B cell (primary cell): ENCODE measurements around the gene MORN1. TPM values are rescaled to one million over a fixed set of nuclear protein-coding genes. Genes with fewer than 3 reads are reported as not detected.
A peak's percentile ranks its signal among the peaks of the same experiment; 100 is the strongest.

Source experiments
- ATAC-seq: fragments of 200-7000 bp; cut with Tn5 transposase; one replicate; pipeline ENCODE4 v1.10.0; 2021; ENCODE audit warnings: low read depth, mild to moderate bottlenecking, moderate number of reproducible peaks, moderate library complexity
- CTCF ChIA-PET: fragments of 350-600 bp; sonication (Branson Sonifier 250); formaldehyde crosslinking; loops from one replicate; lab custom pipeline; 2021; ENCODE audit warnings: antibody characterized with exemption, inconsistent platforms; lab: Charles Lee
- POLR2A ChIA-PET: fragments of 350-600 bp; sonication (Branson Sonifier 250); formaldehyde crosslinking; loops from one replicate; lab custom pipeline; 2021; ENCODE audit warnings: antibody characterized with exemption; lab: Charles Lee
- DNase-seq: peaks from one replicate; pipeline ENCODE4 v3.0.0; 2013
- H2AFZ ChIP-seq: 2 replicates; pipeline ENCODE4 v1.6.1; 2012; ENCODE audit warnings: mild to moderate bottlenecking, low read depth, low read length; ENCODE audit not compliant: insufficient read depth, poor library complexity, severe bottlenecking
- H3K27ac ChIP-seq, 2 donors: 1 replicate in 1 of 2; 2 replicates in 1 of 2; pipeline ENCODE4 v1.5.1; 2012 to 2013; ENCODE audit warnings: low read length in 2 of 2, mild to moderate bottlenecking in 2 of 2, moderate library complexity in 1 of 2
- H3K27me3 ChIP-seq, 4 experiments: fragments of 200-600 bp in 1 of 4; sonication (generic) in 1 of 4; replicated peaks in 1 of 4; 1 replicate in 2 of 4; 2 replicates in 2 of 4; pipeline versions ENCODE4 v1.6.1 to v1.7.0; 2013 to 2016; ENCODE audit warnings: low read length in 3 of 4, mild to moderate bottlenecking in 2 of 4, mixed read lengths in 1 of 4, moderate library complexity in 1 of 4; ENCODE audit not compliant: insufficient read depth in 4 of 4, control insufficient read depth in 3 of 4; ENCODE audit errors: control extremely low read depth in 1 of 4
- H3K36me3 ChIP-seq, 2 experiments: replicated peaks in 1 of 2; 1 replicate in 1 of 2; 2 replicates in 1 of 2; pipeline versions ENCODE4 v1.6.1 to v1.7.1; 2013; ENCODE audit warnings: low read length in 1 of 2; ENCODE audit not compliant: insufficient read depth in 2 of 2, control insufficient read depth in 1 of 2; ENCODE audit errors: control extremely low read depth in 1 of 2, extremely low read depth in 1 of 2
- H3K4me1 ChIP-seq, 2 donors: fragments of 200-600 bp in 1 of 2; sonication (generic) in 1 of 2; 1 replicate in 1 of 2; 2 replicates in 1 of 2; pipeline versions ENCODE4 v1.5.1 to v1.6.1; 2013 to 2017; ENCODE audit warnings: low read length in 2 of 2; ENCODE audit not compliant: control insufficient read depth in 2 of 2, insufficient read depth in 2 of 2
- H3K4me2 ChIP-seq: replicated peaks from 2 replicates; pipeline ENCODE3; 2012; ENCODE audit warnings: mild to moderate bottlenecking, low read depth, low read length; ENCODE audit not compliant: poor library complexity, severe bottlenecking
- H3K4me3 ChIP-seq, 5 experiments: fragments of 200-600 bp in 1 of 5; sonication (generic) in 1 of 5; 1 replicate in 3 of 5; 2 replicates in 2 of 5; pipeline versions ENCODE4 v1.5.1 to v1.7.0; 2011 to 2016; ENCODE audit warnings: low read length in 4 of 5, mild to moderate bottlenecking in 4 of 5, low read depth in 2 of 5, control low read depth in 1 of 5, moderate library complexity in 1 of 5; ENCODE audit not compliant: insufficient read depth in 1 of 5; ENCODE audit errors: control extremely low read depth in 1 of 5, extremely low read depth in 1 of 5
- H3K79me2 ChIP-seq: fragments of 200-600 bp; sonication (generic); one replicate; pipeline ENCODE4 v1.6.0; 2016; ENCODE audit warnings: low read length; ENCODE audit not compliant: control insufficient read depth, insufficient read depth
- H3K9ac ChIP-seq: fragments of 200-600 bp; sonication (generic); 2 replicates; pipeline ENCODE4 v1.6.1; 2017; ENCODE audit warnings: mild to moderate bottlenecking, low read length, moderate library complexity
- H3K9me3 ChIP-seq, 3 donors: one replicate each; pipeline versions ENCODE4 v1.6.1 to v1.7.1; 2013; ENCODE audit warnings: low read length in 2 of 3; ENCODE audit not compliant: control insufficient read depth in 2 of 3, insufficient read depth in 1 of 3; ENCODE audit errors: control extremely low read depth in 1 of 3
- H4K20me1 ChIP-seq: 2 replicates; pipeline ENCODE4 v1.6.0; 2012; ENCODE audit warnings: mild to moderate bottlenecking, low read length; ENCODE audit not compliant: insufficient read depth, control insufficient read depth, poor library complexity, severe bottlenecking
- H3K27ac Mint-ChIP-seq: one replicate; pipeline ENCODE4 v1.8.0; 2021; ENCODE audit warnings: mixed read lengths
- H3K27me3 Mint-ChIP-seq: one replicate; pipeline ENCODE4 v1.8.0; 2021; ENCODE audit warnings: mixed read lengths
- H3K4me1 Mint-ChIP-seq: one replicate; pipeline ENCODE4 v1.8.0; 2021; ENCODE audit warnings: mixed read lengths
- H3K4me3 Mint-ChIP-seq: one replicate; pipeline ENCODE4 v1.8.0; 2021; ENCODE audit warnings: mixed read lengths
- H3K9me3 Mint-ChIP-seq: one replicate; pipeline ENCODE4 v1.8.0; 2022; ENCODE audit warnings: mixed read lengths; ENCODE audit not compliant: insufficient read depth
- CTCF ChIP-seq: fragments of 200-600 bp; IDR thresholded peaks from one replicate; pipeline ENCODE4 v1.8.0; 2022; ENCODE audit warnings: antibody characterized with exemption, mild to moderate bottlenecking
- EZH2 ChIP-seq: IDR thresholded peaks from 2 replicates; pipeline ENCODE4 v1.6.1; 2012; ENCODE audit warnings: borderline replicate concordance, low read depth, mild to moderate bottlenecking, moderate library complexity, low read length; ENCODE audit not compliant: insufficient read depth, poor library complexity, severe bottlenecking
- WGBS: methylation state at CpG from one replicate; pipeline ENCODE4 v1.1.5; 2013; ENCODE audit warnings: missing lambda C conversion rate; ENCODE audit not compliant: insufficient coverage; 5-methylcytosine and 5-hydroxymethylcytosine counted together
- intact Hi-C: fragments of 100-400 bp; cut with micrococcal nuclease; formaldehyde crosslinking; loops from one replicate; pipeline ENCODE4 v1.10.0; 2022
- polyA plus RNA-seq: library from polyadenylated mRNA; depleted of rRNA; stranded (reverse); fragments of >200 nt; gene quantifications from 2 replicates; pipeline ENCODE4 v1.2.3, GENCODE V29; 2012
- total RNA-seq, 2 donors: library from RNA; stranded (reverse); fragments of 120-200 nt in 1 of 2; gene quantifications; 1 replicate in 1 of 2; 2 replicates in 1 of 2; pipeline versions ENCODE4 v1.2.3 to v1.2.4, GENCODE V29; 2013 to 2022

MORN1 gene
- total and polyA plus RNA-seq, 2 donors (not counting 1 experiment from before 2014, with no cell fraction given) = 10.2 to 32.6 TPM

- Histone ChIP-seq H3K9ac (peak overlapping the region; percentile 91), H4K20me1 (no peaks in the 10 kb centered on the region), H3K4me3 (peak overlapping the region in 4 of 5 experiments; percentile 57 to 78 (median 70)), H3K27me3 (no peaks in the 10 kb centered on the region), H3K36me3 (no peaks in the 10 kb centered on the region), H2AFZ (peak overlapping the region; percentile 97), H3K4me1 (peaks cover 45 to 51% of the 10 kb centered on the region in 2 donors), H3K4me2 (peak overlapping the region; percentile 98), H3K27ac (peak overlapping the region; percentile 52 to 67), H3K9me3 (no peaks in the 10 kb centered on the region), H3K79me2 (peaks cover 20% of the 10 kb centered on the region)
- no peaks in the 10 kb centered on the region for H3K27me3 Mint-ChIP-seq
- 54% methylated on average over 26 of the region's 28 CpGs for WGBS
- peak overlapping the region; percentile 87 for H3K27ac Mint-ChIP-seq
- intact Hi-C loops = loop anchor here (10.0 kb wide), 1 partner anchor 1211 kb away; the partner anchor contains the start of gene TPRG1L
- CTCF ChIA-PET = interaction anchor here (0.6 to 5.4 kb wide), 16 partner anchors 83 to 872 kb away, joined by 3 to 53 read pairs (median 5); partner anchors contain the start of genes FAAP20, PANK4 and TNFRSF14
- POLR2A ChIA-PET = interaction anchor here (1.0 to 1.4 kb wide), 6 partner anchors 113 to 219 kb away, joined by 4 to 9 read pairs (median 5); partner anchors contain the start of genes FAAP20 and PANK4
- H3K4me3 Mint-ChIP-seq = peak overlapping the region; percentile 89
- no peak for ATAC-seq
- TF ChIP-seq EZH2 (no peak), CTCF (no peak)
- H3K9me3 Mint-ChIP-seq = no peaks in the 10 kb centered on the region
- DNase-seq = peak; percentile 55
- H3K4me1 Mint-ChIP-seq = peaks cover 43% of the 10 kb centered on the region
Measured at GRCh38 chr1:2413495-2414296, 22.3 kb upstream of the MORN1 start.
